Heart left ventricle (tissue), 13 donors: Measurements from ENCODE around the gene ITGB1BP1.

ENCODE experiments used
- POLR2A ChIP-seq, 2 donors: fragments of 450-650 bp; IDR thresholded peaks; one replicate each; pipeline ENCODE4 v1.6.1; 2017; ENCODE audit warnings: antibody characterized with exemption in 2 of 2, mild to moderate bottlenecking in 2 of 2, moderate library complexity in 2 of 2
- TF ChIP-seq, protein P1 (sequence below), 12 donors: fragments of 200-600 bp; sonication (generic) in 4 of 12; IDR thresholded peaks; one replicate each; pipeline versions ENCODE4 v1.5.0 to v1.8.0; 2018 to 2022; ENCODE audit warnings: antibody characterized with exemption in 12 of 12, mild to moderate bottlenecking in 5 of 12
- donor health status: ischemic (EF 13 %, LVEDD 7.1; RV severe dilation, severe dysfunction).
- donor health status: DM: no; HTN: yes; CAD: no.
- donor health status: DM: no; HTN: no; CAD: no.
- donor health status: ischemic (EF 25% LVEDD 6.9; RV normal size, moderate dysfunction).
- donor health status: ischemic (EF 25% LVEDD 5.7; RV mildly dilated, moderate dysfunction).
- donor health status: ischemic (EF 35%, LVEDD 5.7; RV mildly dilated, moderate dysfunction).
- donor health status: nonischemic (EF 11% LVEDD 7.7; RV severe dilation, severe dysfunction).
- donor health status: DM: yes; HTN: yes; CAD: no.
- donor health status: PGD.
- donor health status: ischemic (EF 29% LVEDD 5.4; RV normal size, mild dysfunction).
- donor health status: nonischemic (EF 23%, LVEDD 6.1; RV moderate dilation, normal function).

GRCh38 chr2:9359463-9359862 lies 63.9 kb downstream of the ITGB1BP1 start:
- no peak for TF ChIP-seq POLR2A (IDR thresholded peaks at IDR 0.05)
- TF ChIP-seq, protein P1, sequence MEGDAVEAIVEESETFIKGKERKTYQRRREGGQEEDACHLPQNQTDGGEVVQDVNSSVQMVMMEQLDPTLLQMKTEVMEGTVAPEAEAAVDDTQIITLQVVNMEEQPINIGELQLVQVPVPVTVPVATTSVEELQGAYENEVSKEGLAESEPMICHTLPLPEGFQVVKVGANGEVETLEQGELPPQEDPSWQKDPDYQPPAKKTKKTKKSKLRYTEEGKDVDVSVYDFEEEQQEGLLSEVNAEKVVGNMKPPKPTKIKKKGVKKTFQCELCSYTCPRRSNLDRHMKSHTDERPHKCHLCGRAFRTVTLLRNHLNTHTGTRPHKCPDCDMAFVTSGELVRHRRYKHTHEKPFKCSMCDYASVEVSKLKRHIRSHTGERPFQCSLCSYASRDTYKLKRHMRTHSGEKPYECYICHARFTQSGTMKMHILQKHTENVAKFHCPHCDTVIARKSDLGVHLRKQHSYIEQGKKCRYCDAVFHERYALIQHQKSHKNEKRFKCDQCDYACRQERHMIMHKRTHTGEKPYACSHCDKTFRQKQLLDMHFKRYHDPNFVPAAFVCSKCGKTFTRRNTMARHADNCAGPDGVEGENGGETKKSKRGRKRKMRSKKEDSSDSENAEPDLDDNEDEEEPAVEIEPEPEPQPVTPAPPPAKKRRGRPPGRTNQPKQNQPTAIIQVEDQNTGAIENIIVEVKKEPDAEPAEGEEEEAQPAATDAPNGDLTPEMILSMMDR (IDR thresholded peaks at IDR 0.05): no peak
